ENCODE results near the gene NT5DC1. TPM values are rescaled to one million over a fixed set of nuclear protein-coding genes. Genes with fewer than 3 reads are reported as not detected.

NT5DC1 gene
- polyA plus RNA-seq (2011; rRNA removed) (27.2 and 31.5 TPM in 2 replicates), polyA plus RNA-seq (2017; fragmentation: RNase III; extraction: RNeasy Plus Mini Kit Qiagen cat#74134 plus additional on column Dnase treatment) (26.9 to 28.6 TPM (median 27.0 TPM) in 3 replicates), polyA minus RNA-seq (2011; rRNA and poly(A)+ RNA removed) (14.6 and 15.8 TPM in 2 replicates)
- 14.2 and 16.1 TPM in 2 replicates for polyA plus RNA-seq (2012; cell fraction: cytosol; rRNA removed)
- polyA plus RNA-seq (2012; cell fraction: nucleus; rRNA removed): 15.3 and 19.4 TPM in 2 replicates

- peak; percentile 78 to 81 for DNase-seq (ENCODE audit: low read depth in 1 of 2, low spot score in 1 of 2)
- peak within 1 kb of the TSS; percentile 85 for H3K4me2 ChIP-seq
- H3K4me3 ChIP-seq: peak within 1 kb of the TSS; percentile 87
- peak within 1 kb of the TSS; percentile 98 to 99 for H3K27ac ChIP-seq
- FAIRE-seq: no peak
- POLR2A ChIA-PET: interaction anchor here (0.6 to 1.6 kb wide), 18 partner anchors 11 to 179 kb away, joined by 3 to 17 read pairs (median 4); partner anchors contain the start of genes FRK and TSPYL1
- peaks cover 31% of the 10 kb centered on the region for H3K4me1 ChIP-seq
- WGBS (ENCODE audit: missing lambda C conversion rate): under 1% methylated on average over 28 of the region's 87 CpGs
- TF ChIP-seq RAD21 (conservative IDR thresholded peaks at IDR 0.05 in 1 of 2, IDR thresholded peaks at IDR 0.05 in 1 of 2): peak in 1 of 2 experiments; percentile 33; a peak in 2 of 5 replicates
- peak; percentile 47; the same call in 1 of the 3 replicates for TF ChIP-seq BCL3 (IDR thresholded peaks at IDR 0.05)
- peak; percentile 76 for TF ChIP-seq POLR2A (IDR thresholded peaks at IDR 0.05; ENCODE audit: low read length)
- TF ChIP-seq SMC3 (IDR thresholded peaks at IDR 0.05): 0 out of 3 replicates have a peak, but pooled peaks have one; percentile 12
- TF ChIP-seq JUN (IDR thresholded peaks at IDR 0.05): peak in 1 of 2 experiments; percentile 86; a peak in 3 of 5 replicates
- TF ChIP-seq CEBPB (IDR thresholded peaks at IDR 0.05): no peak
- no peak for TF ChIP-seq E2F6 (IDR thresholded peaks at IDR 0.05; ENCODE audit: borderline replicate concordance, low read depth)
- peak; percentile 47; the same call in 1 of the 2 replicates for TF ChIP-seq MAX (IDR thresholded peaks at IDR 0.05)
- no peak for TF ChIP-seq KDM5A (IDR thresholded peaks at IDR 0.05)
- no peak for TF ChIP-seq HOXB5 (CRISPR knock-in tag; IDR thresholded peaks at IDR 0.05)
- TF ChIP-seq PHF8 (IDR thresholded peaks at IDR 0.05; ENCODE audit: borderline replicate concordance, low read depth): peak; percentile 86
- CTCF ChIA-PET: interaction anchor here (0.8 to 2.6 kb wide), 12 partner anchors 12 to 128 kb away, joined by 3 to 19 read pairs (median 3); partner anchors contain the start of gene FRK
- ATAC-seq: peak; percentile 94 to 98
- peaks cover 11% of the 10 kb centered on the region; the same call in 2 of the 3 replicates for H3K9me3 ChIP-seq
Measured at GRCh38 chr6:116100419-116101301, at the start of gene NT5DC1. NT5DC1 (plus strand) TSS chr6:116100853; CDS start chr6:116100931, 78 bp downstream.

- H3K4me3 ChIP-seq: no peak overlapping the region
- DNase-seq (ENCODE audit: low read depth in 1 of 2, low spot score in 1 of 2): no peak
- H3K4me2 ChIP-seq: no peak overlapping the region
- no peak for ATAC-seq
- no peaks in the 10 kb centered on the region for H3K9me3 ChIP-seq
- no peak for FAIRE-seq
- no peak overlapping the region for H3K27ac ChIP-seq
- H3K4me1 ChIP-seq: peaks cover 42% of the 10 kb centered on the region
- WGBS (ENCODE audit: missing lambda C conversion rate): 80% methylated on average over 3 of the region's 3 CpGs
- TF ChIP-seq HOXB5 (CRISPR knock-in tag; IDR thresholded peaks at IDR 0.05) (no peak), HOXB13 (CRISPR knock-in tag; IDR thresholded peaks at IDR 0.05; ENCODE audit: low read depth) (no peak), SMC3 (IDR thresholded peaks at IDR 0.05) (no peak), KDM1A (IDR thresholded peaks at IDR 0.05; ENCODE audit: low read depth) (no peak), HMGXB4 (CRISPR knock-in tag; IDR thresholded peaks at IDR 0.05; ENCODE audit: borderline replicate concordance) (no peak), POLR2AphosphoS2 (conservative IDR thresholded peaks at IDR 0.05; ENCODE audit: low read length) (no peak), MAZ (IDR thresholded peaks at IDR 0.05; ENCODE audit: borderline replicate concordance, low read depth, low read length) (no peak)
- POLR2A ChIA-PET: no interaction called here
- CTCF ChIA-PET: no interaction called here
Measured at GRCh38 chr6:116051244-116051643, 49.4 kb upstream of the NT5DC1 start.

Data from A549 (cell line).